Thyroid gland (tissue), 4 donors: ENCODE data around the gene MED29. TPM values are rescaled to one million over a fixed set of nuclear protein-coding genes. Genes with fewer than 3 reads are reported as not detected.

Experiments
- DNase-seq, 2 donors: peaks; one replicate each; pipeline ENCODE4 v3.0.0-alpha.2; 2019
- H3K27ac ChIP-seq, 3 donors: fragments of 200-600 bp; sonication (generic); 1 replicate in 2 of 3; 2 replicates in 1 of 3; pipeline ENCODE4 v1.5.1; 2016 to 2019; ENCODE audit warnings: mild to moderate bottlenecking in 1 of 3, moderate library complexity in 1 of 3
- H3K27me3 ChIP-seq: fragments of 200-600 bp; sonication (generic); one replicate; pipeline ENCODE4 v1.5.1; 2019
- H3K36me3 ChIP-seq, 2 donors: fragments of 200-600 bp; sonication (generic); one replicate each; pipeline ENCODE4 v1.5.1; 2016 to 2019
- H3K4me1 ChIP-seq, 2 donors: fragments of 200-600 bp; sonication (generic); one replicate each; pipeline ENCODE4 v1.5.1; 2017 to 2019
- H3K4me3 ChIP-seq, 3 donors: fragments of 200-600 bp; sonication (generic); replicated peaks in 1 of 3; 1 replicate in 2 of 3; 2 replicates in 1 of 3; pipeline ENCODE4 v1.5.1; 2016; ENCODE audit warnings: mild to moderate bottlenecking in 1 of 3
- H3K9me3 ChIP-seq: fragments of 200-600 bp; sonication (generic); one replicate; pipeline ENCODE4 v1.5.1; 2017
- CTCF ChIP-seq, 6 experiments: fragments of 200-600 bp in 3 of 6; fragments of 450-650 bp in 3 of 6; sonication (generic) in 3 of 6; IDR thresholded peaks; one replicate each; pipeline ENCODE4 v1.5.1; 2016 to 2019; ENCODE audit warnings: antibody characterized with exemption in 6 of 6, mild to moderate bottlenecking in 2 of 6, inconsistent platforms in 1 of 6, moderate library complexity in 1 of 6
- POLR2A ChIP-seq, 2 donors: fragments of 450-650 bp; IDR thresholded peaks; one replicate each; pipeline ENCODE4 v1.6.1; 2017; ENCODE audit warnings: antibody characterized with exemption in 2 of 2, mild to moderate bottlenecking in 2 of 2, moderate library complexity in 1 of 2
- WGBS, 2 donors: methylation state at CpG; one replicate each; pipeline ENCODE4 v1.1.5; 2017; 5-methylcytosine and 5-hydroxymethylcytosine counted together
- intact Hi-C: fragments of 100-400 bp; cut with DNase I; formaldehyde crosslinking; loops from one replicate; pipeline ENCODE4 v1.15.1; 2023
- total RNA-seq, 4 donors: library from RNA; depleted of rRNA; stranded (reverse); fragments of >200 nt; gene quantifications; one replicate each; pipeline ENCODE4 v1.2.3, GENCODE V29; 2016

MED29 gene
- total RNA-seq, 4 donors from 2014 or later, result 44.3 to 77.5 (median 63.4) TPM

GRCh38 chr19:39406656-39407409, 15.7 kb downstream of the MED29 start, which contains the start of gene ZFP36:
ZFP36 (plus strand) TSS chr19:39406847; CDS start chr19:39406905, 58 bp downstream.
- Histone ChIP-seq H3K27ac (peak within 1 kb of the TSS; percentile 95 to 100 (median 99)), H3K4me1 (peaks cover 49 to 56% of the 10 kb centered on the region in 2 donors), H3K36me3 (peaks cover 14 to 20% of the 10 kb centered on the region in 2 donors), H3K9me3 (no peaks in the 10 kb centered on the region), H3K27me3 (no peaks in the 10 kb centered on the region), H3K4me3 (peak within 1 kb of the TSS; percentile 23 to 99 (median 92))
- DNase-seq, result peak; percentile 87
- WGBS, 2 donors, result 0% methylated on average over 8 to 27 of the region's 56 CpGs
- TF ChIP-seq CTCF (IDR thresholded peaks at IDR 0.05) (no peak), POLR2A (IDR thresholded peaks at IDR 0.05) (peak; percentile 97 to 99)
- intact Hi-C loops, result no loop called here

DNA sequence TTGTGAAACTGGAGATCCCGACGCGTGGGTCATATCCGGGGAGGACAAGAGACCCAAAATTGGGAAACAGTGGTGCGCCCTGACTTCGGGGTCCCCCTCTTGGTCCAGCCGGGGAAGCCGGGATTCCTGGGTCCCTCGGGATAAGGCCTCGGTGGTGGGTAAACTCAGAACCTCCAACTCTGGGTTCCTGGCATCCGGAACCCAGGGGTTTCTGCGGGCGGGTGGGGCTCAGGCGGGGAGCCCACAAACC, 16.2 kb downstream of the MED29 start:
- intact Hi-C loops, result no loop called here
- no peak for DNase-seq
- Histone ChIP-seq H3K36me3 (peaks cover 14 to 20% of the 10 kb centered on the region in 2 donors), H3K9me3 (no peaks in the 10 kb centered on the region), H3K4me3 (peak overlapping the region; percentile 23 to 99 (median 92)), H3K4me1 (peaks cover 44 to 51% of the 10 kb centered on the region in 2 donors), H3K27me3 (no peaks in the 10 kb centered on the region), H3K27ac (peak overlapping the region; percentile 95 to 100 (median 99))
- 0 to 3% methylated on average over 5 to 6 of the region's 14 CpGs for WGBS, 2 donors
- TF ChIP-seq CTCF (IDR thresholded peaks at IDR 0.05) (no peak), POLR2A (IDR thresholded peaks at IDR 0.05) (no peak)

DNA sequence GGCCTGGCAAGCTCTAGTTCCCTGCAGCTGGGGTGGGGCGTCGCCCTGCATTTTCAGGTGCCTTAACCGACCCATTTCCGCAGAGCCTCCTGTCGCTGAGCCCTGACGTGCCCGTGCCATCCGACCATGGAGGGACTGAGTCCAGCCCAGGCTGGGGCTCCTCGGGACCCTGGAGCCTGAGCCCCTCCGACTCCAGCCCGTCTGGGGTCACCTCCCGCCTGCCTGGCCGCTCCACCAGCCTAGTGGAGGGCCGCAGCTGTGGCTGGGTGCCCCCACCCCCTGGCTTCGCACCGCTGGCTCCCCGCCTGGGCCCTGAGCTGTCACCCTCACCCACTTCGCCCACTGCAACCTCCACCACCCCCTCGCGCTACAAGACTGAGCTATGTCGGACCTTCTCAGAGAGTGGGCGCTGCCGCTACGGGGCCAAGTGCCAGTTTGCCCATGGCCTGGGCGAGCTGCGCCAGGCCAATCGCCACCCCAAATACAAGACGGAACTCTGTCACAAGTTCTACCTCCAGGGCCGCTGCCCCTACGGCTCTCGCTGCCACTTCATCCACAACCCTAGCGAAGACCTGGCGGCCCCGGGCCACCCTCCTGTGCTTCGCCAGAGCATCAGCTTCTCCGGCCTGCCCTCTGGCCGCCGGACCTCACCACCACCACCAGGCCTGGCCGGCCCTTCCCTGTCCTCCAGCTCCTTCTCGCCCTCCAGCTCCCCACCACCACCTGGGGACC, 16.6 kb downstream of the MED29 start:
- peak; percentile 58 to 66 for DNase-seq
- peak overlapping the region; percentile 95 to 100 (median 99) for H3K27ac ChIP-seq
- peaks cover 14 to 20% of the 10 kb centered on the region in 2 donors for H3K36me3 ChIP-seq
- H3K4me3 ChIP-seq, result peak overlapping the region; percentile 23 to 99 (median 92)
- H3K27me3 ChIP-seq, result no peaks in the 10 kb centered on the region
- H3K9me3 ChIP-seq, result no peaks in the 10 kb centered on the region
- 53 to 54% methylated on average over 17 to 19 of the region's 40 CpGs for WGBS, 2 donors
- intact Hi-C loops, result no loop called here
- H3K4me1 ChIP-seq, result peaks cover 39 to 49% of the 10 kb centered on the region in 2 donors
- TF ChIP-seq POLR2A (IDR thresholded peaks at IDR 0.05) (peak in 1 of 2 donors; percentile 12), CTCF (IDR thresholded peaks at IDR 0.05) (no peak)

DNA sequence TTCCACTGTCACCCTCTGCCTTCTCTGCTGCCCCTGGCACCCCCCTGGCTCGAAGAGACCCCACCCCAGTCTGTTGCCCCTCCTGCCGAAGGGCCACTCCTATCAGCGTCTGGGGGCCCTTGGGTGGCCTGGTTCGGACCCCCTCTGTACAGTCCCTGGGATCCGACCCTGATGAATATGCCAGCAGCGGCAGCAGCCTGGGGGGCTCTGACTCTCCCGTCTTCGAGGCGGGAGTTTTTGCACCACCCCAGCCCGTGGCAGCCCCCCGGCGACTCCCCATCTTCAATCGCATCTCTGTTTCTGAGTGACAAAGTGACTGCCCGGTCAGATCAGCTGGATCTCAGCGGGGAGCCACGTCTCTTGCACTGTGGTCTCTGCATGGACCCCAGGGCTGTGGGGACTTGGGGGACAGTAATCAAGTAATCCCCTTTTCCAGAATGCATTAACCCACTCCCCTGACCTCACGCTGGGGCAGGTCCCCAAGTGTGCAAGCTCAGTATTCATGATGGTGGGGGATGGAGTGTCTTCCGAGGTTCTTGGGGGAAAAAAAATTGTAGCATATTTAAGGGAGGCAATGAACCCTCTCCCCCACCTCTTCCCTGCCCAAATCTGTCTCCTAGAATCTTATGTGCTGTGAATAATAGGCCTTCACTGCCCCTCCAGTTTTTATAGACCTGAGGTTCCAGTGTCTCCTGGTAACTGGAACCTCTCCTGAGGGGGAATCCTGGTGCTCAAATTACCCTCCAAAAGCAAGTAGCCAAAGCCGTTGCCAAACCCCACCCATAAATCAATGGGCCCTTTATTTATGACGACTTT, 17.4 kb downstream of the MED29 start:
- intact Hi-C loops, result no loop called here
- WGBS, 2 donors, result 46 to 58% methylated on average over 18 to 20 of the region's 20 CpGs
- Histone ChIP-seq H3K9me3 (no peaks in the 10 kb centered on the region), H3K27ac (peak overlapping the region; percentile 95 to 100 (median 99)), H3K36me3 (peaks cover 14 to 20% of the 10 kb centered on the region in 2 donors), H3K4me1 (peaks cover 39 to 44% of the 10 kb centered on the region in 2 donors), H3K4me3 (peak overlapping the region; percentile 23 to 99 (median 92)), H3K27me3 (no peaks in the 10 kb centered on the region)
- TF ChIP-seq POLR2A (IDR thresholded peaks at IDR 0.05) (no peak), CTCF (IDR thresholded peaks at IDR 0.05) (no peak)
- DNase-seq, result peak; percentile 37 to 43
